Astrocyte (in vitro differentiated cells and primary cell): ENCODE results near the gene KCNC1.

Experiments
- EZH2 ChIP-seq: IDR thresholded peaks from 2 replicates; pipeline ENCODE4 v1.6.1; 2012; ENCODE audit warnings: mild to moderate bottlenecking, low read length, inconsistent platforms; ENCODE audit not compliant: insufficient read depth
- TF ChIP-seq, protein P1 (sequence below): IDR thresholded peaks from 2 replicates; pipeline ENCODE4 v1.5.1; 2011; ENCODE audit warnings: low read depth, mild to moderate bottlenecking, inconsistent platforms, low read length, moderate library complexity; ENCODE audit not compliant: insufficient read depth

DNA sequence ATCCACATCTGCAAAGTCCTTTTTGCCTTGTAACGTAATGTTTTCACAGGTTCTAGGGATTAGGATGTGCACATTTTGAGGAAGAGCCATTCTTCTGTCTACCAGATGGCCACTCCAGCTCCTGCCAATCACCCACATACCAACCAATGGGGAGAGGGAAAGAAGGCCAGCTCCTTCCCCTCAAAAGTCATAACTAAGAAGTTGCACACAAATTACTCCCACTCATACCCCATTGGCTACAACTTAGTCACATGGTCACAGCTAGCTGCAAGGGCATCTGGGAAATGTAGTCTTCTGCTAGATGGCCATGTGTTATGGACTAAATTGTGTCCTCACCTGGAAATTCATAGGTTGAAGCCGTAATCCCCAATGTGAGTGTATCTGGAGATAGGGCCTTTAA is 30.6 kb upstream of the KCNC1 start:
- no peak for TF ChIP-seq EZH2
- TF ChIP-seq, protein P1, sequence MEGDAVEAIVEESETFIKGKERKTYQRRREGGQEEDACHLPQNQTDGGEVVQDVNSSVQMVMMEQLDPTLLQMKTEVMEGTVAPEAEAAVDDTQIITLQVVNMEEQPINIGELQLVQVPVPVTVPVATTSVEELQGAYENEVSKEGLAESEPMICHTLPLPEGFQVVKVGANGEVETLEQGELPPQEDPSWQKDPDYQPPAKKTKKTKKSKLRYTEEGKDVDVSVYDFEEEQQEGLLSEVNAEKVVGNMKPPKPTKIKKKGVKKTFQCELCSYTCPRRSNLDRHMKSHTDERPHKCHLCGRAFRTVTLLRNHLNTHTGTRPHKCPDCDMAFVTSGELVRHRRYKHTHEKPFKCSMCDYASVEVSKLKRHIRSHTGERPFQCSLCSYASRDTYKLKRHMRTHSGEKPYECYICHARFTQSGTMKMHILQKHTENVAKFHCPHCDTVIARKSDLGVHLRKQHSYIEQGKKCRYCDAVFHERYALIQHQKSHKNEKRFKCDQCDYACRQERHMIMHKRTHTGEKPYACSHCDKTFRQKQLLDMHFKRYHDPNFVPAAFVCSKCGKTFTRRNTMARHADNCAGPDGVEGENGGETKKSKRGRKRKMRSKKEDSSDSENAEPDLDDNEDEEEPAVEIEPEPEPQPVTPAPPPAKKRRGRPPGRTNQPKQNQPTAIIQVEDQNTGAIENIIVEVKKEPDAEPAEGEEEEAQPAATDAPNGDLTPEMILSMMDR, result no peak
